SJCRH30 (cell line): ENCODE data around the gene KIRREL1. TPM values are rescaled to one million over a fixed set of nuclear protein-coding genes. Genes with fewer than 3 reads are reported as not detected.

ENCODE experiments used
- DNase-seq, 2 experiments: peaks; one replicate each; pipeline ENCODE4 v3.0.0-alpha.2; 2015 to 2020
- H3K27ac ChIP-seq: fragments of 250-450 bp; sonication (Bioruptor Pico); 2 replicates; pipeline ENCODE4 v1.5.1; 2020; ENCODE audit warnings: mild to moderate bottlenecking, moderate library complexity
- H3K27me3 ChIP-seq: fragments of 250-450 bp; sonication (Bioruptor Pico); 2 replicates; pipeline ENCODE4 v1.5.1; 2020; ENCODE audit warnings: mild to moderate bottlenecking, moderate library complexity
- H3K36me3 ChIP-seq: fragments of 250-450 bp; sonication (Bioruptor Pico); 2 replicates; pipeline ENCODE4 v1.5.1; 2020; ENCODE audit warnings: mild to moderate bottlenecking, moderate library complexity
- H3K4me1 ChIP-seq: fragments of 250-450 bp; sonication (Bioruptor Pico); 2 replicates; pipeline ENCODE4 v1.5.1; 2020; ENCODE audit warnings: mild to moderate bottlenecking, moderate library complexity
- H3K4me3 ChIP-seq: fragments of 250-450 bp; sonication (Bioruptor Pico); 2 replicates; pipeline ENCODE4 v1.5.1; 2020; ENCODE audit warnings: mild to moderate bottlenecking, moderate library complexity
- H3K9me3 ChIP-seq: fragments of 250-450 bp; sonication (Bioruptor Pico); replicated peaks from 2 replicates; pipeline ENCODE4 v1.5.1; 2020; ENCODE audit warnings: mild to moderate bottlenecking, moderate library complexity
- total RNA-seq: library from RNA; depleted of rRNA; stranded (reverse); fragments of >200 nt; shearing (Covaris generic); gene quantifications from 2 replicates; pipeline ENCODE4 v1.2.3, GENCODE V29; 2014

KIRREL1 gene
- total RNA-seq, 1 experiment from 2014 or later: 26.3 TPM

DNA sequence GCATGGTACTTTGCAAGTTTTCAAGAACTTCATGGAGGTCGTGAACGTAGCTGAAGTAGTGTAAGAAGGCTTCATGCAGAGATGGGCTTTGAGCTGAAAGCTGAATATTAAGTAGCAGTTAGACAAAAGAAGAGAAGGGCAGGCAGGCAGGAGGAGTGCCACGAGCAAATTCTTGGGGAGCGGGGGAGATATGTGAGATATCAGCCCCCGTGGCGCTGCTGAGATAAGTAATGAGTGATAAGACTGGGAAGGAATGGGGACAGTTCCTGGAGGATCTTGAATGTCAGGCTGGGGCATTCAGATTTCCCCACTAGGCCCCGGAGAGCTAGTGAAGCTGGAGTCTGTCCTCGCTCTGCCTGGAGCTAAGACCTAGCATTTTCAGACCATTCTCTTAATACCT, 27.9 kb upstream of the KIRREL1 start:
- H3K9me3 ChIP-seq: no peaks in the 10 kb centered on the region
- H3K27me3 ChIP-seq: no peaks in the 10 kb centered on the region; the same call in 1 of the 2 replicates
- no peak for DNase-seq
- H3K27ac ChIP-seq: no peak overlapping the region
- H3K36me3 ChIP-seq: no peaks in the 10 kb centered on the region
- no peaks in the 10 kb centered on the region for H3K4me1 ChIP-seq
- no peak overlapping the region for H3K4me3 ChIP-seq

GRCh38 chr1:157966031-157966537, 27.4 kb upstream of the KIRREL1 start:
- no peak overlapping the region for H3K4me3 ChIP-seq
- no peak overlapping the region for H3K27ac ChIP-seq
- no peaks in the 10 kb centered on the region for H3K27me3 ChIP-seq
- H3K4me1 ChIP-seq: no peaks in the 10 kb centered on the region
- no peaks in the 10 kb centered on the region for H3K36me3 ChIP-seq
- no peaks in the 10 kb centered on the region for H3K9me3 ChIP-seq
- no peak for DNase-seq

DNA sequence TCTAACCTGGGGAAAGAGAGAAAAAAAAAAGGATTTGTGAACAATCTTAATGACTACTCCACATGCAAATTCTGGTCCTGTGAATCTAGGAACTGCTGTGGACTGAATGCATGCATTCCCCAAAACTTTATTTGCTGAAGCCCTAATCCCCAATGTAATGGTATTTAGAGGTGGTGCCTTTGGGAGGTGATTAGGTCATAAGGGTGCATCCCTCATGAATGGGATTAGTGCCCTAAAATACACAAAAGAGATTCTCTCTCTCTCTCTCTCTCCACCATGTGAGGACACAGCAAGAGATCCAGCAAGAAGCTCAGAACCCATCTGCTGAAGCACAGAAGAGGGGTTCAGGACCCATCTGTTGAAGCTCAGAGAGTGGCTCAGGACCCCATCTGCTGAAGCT, 26.2 kb upstream of the KIRREL1 start:
- Histone ChIP-seq H3K27ac (no peak overlapping the region), H3K36me3 (no peaks in the 10 kb centered on the region), H3K4me3 (no peak overlapping the region), H3K27me3 (no peaks in the 10 kb centered on the region), H3K4me1 (no peaks in the 10 kb centered on the region), H3K9me3 (no peaks in the 10 kb centered on the region)
- DNase-seq: no peak

DNA sequence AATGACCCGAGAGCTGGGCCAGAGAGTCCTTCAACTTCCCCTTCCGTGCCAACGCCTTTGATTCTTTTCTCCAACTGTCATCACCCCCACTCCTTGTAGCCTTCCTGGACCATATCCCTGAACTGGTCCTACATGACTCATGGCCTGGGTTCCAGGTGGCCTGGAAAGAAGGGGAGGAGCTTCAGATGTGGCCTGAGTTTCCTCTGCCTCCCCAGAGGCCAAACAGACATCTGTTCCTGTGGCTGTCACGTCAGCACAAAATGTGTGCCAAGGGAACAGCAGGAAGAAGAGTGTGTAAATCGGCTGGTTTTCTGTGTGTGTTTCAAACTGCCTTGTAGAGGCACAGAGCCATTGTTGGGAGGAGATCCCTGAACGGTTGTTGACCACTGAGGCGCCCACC, 24.9 kb upstream of the KIRREL1 start:
- Histone ChIP-seq H3K27me3 (no peaks in the 10 kb centered on the region), H3K9me3 (no peaks in the 10 kb centered on the region), H3K4me3 (no peak overlapping the region), H3K36me3 (no peaks in the 10 kb centered on the region), H3K27ac (no peak overlapping the region), H3K4me1 (no peaks in the 10 kb centered on the region)
- DNase-seq: peak; percentile 8 to 12

- H3K36me3 ChIP-seq: no peaks in the 10 kb centered on the region
- H3K4me3 ChIP-seq: no peak overlapping the region
- H3K4me1 ChIP-seq: no peaks in the 10 kb centered on the region
- H3K9me3 ChIP-seq: no peaks in the 10 kb centered on the region
- DNase-seq: no peak
- no peak overlapping the region for H3K27ac ChIP-seq
- no peaks in the 10 kb centered on the region for H3K27me3 ChIP-seq
Observed at GRCh38 chr1:157968946-157969345, 24.5 kb upstream of the KIRREL1 start.

- no peaks in the 10 kb centered on the region for H3K9me3 ChIP-seq
- peak; percentile 39 to 72 for DNase-seq
- no peaks in the 10 kb centered on the region for H3K4me1 ChIP-seq
- no peaks in the 10 kb centered on the region for H3K27me3 ChIP-seq
- H3K4me3 ChIP-seq: no peak overlapping the region
- no peak overlapping the region for H3K27ac ChIP-seq
- H3K36me3 ChIP-seq: no peaks in the 10 kb centered on the region
Observed at GRCh38 chr1:157969697-157970485, 23.6 kb upstream of the KIRREL1 start.

DNA sequence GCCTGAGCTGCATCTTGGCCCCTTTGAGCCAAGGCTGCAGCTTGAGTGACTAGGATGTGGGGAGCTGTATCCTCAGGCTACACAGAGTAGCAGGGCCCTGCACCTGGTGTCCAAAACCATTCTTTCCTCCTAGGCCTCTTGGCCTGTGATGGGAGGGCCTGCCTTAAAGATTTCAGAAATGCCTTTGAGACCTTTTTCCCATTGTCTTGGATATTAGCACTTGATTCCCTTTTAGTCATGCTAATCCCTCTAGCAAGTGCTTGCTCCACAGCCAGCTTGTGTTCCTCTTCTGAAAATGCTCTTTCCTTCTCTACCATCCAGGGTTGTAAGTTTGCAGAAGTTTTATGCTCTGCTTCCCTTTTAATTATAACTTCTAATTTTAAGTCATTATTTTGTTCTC, 21.7 kb upstream of the KIRREL1 start:
- no peak overlapping the region for H3K27ac ChIP-seq
- no peaks in the 10 kb centered on the region for H3K4me1 ChIP-seq

GRCh38 chr1:157975228-157975950, 18.1 kb upstream of the KIRREL1 start:
- no peaks in the 10 kb centered on the region for H3K9me3 ChIP-seq
- H3K27me3 ChIP-seq: peaks cover 7% of the 10 kb centered on the region; the same call in 1 of the 2 replicates
- H3K27ac ChIP-seq: no peak overlapping the region
- H3K4me1 ChIP-seq: no peaks in the 10 kb centered on the region
- no peaks in the 10 kb centered on the region for H3K36me3 ChIP-seq
- DNase-seq: no peak
- H3K4me3 ChIP-seq: no peak overlapping the region

More for the DNA sequence above, 21.7 kb upstream of the KIRREL1 start:
- Histone ChIP-seq H3K36me3 (no peaks in the 10 kb centered on the region), H3K4me3 (no peak overlapping the region), H3K27me3 (peaks cover 2% of the 10 kb centered on the region; the same call in 1 of the 2 replicates), H3K9me3 (no peaks in the 10 kb centered on the region)
- DNase-seq: no peak

DNA sequence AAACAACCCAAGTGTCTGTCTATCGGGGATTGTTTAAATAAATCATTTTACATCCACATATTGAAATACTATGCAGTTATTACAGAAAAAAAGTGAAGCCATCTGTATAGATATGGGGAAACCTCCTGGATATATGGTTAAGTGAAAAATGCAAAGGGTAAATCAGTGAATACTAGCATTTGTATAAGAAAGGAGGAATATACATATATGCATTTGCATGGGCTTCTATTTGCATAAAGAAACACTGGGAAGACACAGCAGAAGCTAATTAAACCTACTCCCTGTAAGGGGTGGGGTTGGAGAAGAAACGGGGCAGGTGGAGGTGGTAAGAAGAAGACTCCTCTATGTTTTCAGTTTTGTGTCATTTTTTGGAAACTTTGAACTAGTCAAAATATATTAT, 16.6 kb upstream of the KIRREL1 start:
- H3K27me3 ChIP-seq: peaks cover 7% of the 10 kb centered on the region; the same call in 1 of the 2 replicates
- no peaks in the 10 kb centered on the region for H3K36me3 ChIP-seq
- no peak overlapping the region for H3K27ac ChIP-seq
- no peak overlapping the region for H3K4me3 ChIP-seq
- DNase-seq: no peak
- no peaks in the 10 kb centered on the region for H3K9me3 ChIP-seq
- no peaks in the 10 kb centered on the region for H3K4me1 ChIP-seq

- Histone ChIP-seq H3K27me3 (peaks cover 7% of the 10 kb centered on the region; the same call in 1 of the 2 replicates), H3K27ac (no peak overlapping the region), H3K9me3 (no peaks in the 10 kb centered on the region), H3K4me3 (no peak overlapping the region), H3K4me1 (no peaks in the 10 kb centered on the region), H3K36me3 (no peaks in the 10 kb centered on the region)
- DNase-seq: no peak
Observed at GRCh38 chr1:157978586-157979403, 14.7 kb upstream of the KIRREL1 start.

GRCh38 chr1:157982136-157982535, 11.3 kb upstream of the KIRREL1 start:
- H3K9me3 ChIP-seq: no peaks in the 10 kb centered on the region
- H3K4me3 ChIP-seq: no peak overlapping the region
- H3K4me1 ChIP-seq: no peaks in the 10 kb centered on the region
- no peaks in the 10 kb centered on the region for H3K36me3 ChIP-seq
- DNase-seq: no peak
- 0 out of 2 replicates have a peak, but pooled peaks cover 5% of the 10 kb centered on the region for H3K27me3 ChIP-seq
- H3K27ac ChIP-seq: no peak overlapping the region

- DNase-seq: no peak
- no peaks in the 10 kb centered on the region for H3K9me3 ChIP-seq
- no peak overlapping the region for H3K27ac ChIP-seq
- H3K36me3 ChIP-seq: no peaks in the 10 kb centered on the region
- H3K4me3 ChIP-seq: no peak overlapping the region
- H3K4me1 ChIP-seq: no peaks in the 10 kb centered on the region
- 0 out of 2 replicates have a peak, but pooled peaks cover 7% of the 10 kb centered on the region for H3K27me3 ChIP-seq
Observed at GRCh38 chr1:157983787-157984186, 9.7 kb upstream of the KIRREL1 start.

DNA sequence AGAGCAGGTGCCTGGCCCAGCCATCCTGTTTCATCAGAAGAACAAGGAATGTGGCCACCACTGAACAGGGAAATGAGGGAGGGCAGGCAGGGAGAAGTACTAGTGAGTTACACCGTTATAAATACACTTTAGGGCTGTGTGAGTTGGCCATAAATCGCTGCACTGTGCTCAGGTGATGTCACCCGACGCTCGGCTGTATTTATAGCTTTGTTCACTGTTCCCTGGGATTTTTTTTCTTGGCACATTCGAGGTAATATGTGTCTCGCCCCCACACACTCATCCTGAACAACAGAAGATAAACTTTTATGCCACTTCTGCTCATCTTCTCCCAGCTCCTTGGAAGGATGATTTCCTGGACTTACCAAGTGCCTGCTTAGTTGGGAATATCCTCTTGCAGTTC, 9.0 kb upstream of the KIRREL1 start:
- Histone ChIP-seq H3K27ac (no peak overlapping the region), H3K4me1 (no peaks in the 10 kb centered on the region), H3K36me3 (no peaks in the 10 kb centered on the region), H3K27me3 (0 out of 2 replicates have a peak, but pooled peaks cover 3% of the 10 kb centered on the region), H3K9me3 (no peaks in the 10 kb centered on the region), H3K4me3 (no peak overlapping the region)
- DNase-seq: no peak

DNA sequence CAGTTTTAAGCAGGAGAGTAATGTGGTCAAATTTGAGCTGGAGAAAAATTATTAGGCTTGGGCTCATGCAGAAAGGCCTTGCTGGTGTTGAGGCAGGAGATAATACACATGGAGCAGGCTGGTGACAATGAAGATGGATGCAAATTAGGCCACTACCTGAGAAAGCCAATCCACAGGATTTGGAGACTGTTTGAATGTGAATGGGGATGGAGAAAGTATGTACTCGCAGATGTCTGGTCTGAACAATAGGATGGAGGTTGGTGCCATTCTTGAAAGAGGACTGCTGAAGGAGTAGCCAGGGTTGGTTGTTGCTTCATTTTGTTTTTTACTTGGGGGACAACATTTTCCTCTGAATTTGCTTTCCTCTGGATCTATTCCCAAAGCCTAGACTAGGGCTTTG, 8.0 kb upstream of the KIRREL1 start:
- Histone ChIP-seq H3K4me1 (no peaks in the 10 kb centered on the region), H3K36me3 (no peaks in the 10 kb centered on the region), H3K4me3 (no peak overlapping the region), H3K9me3 (no peaks in the 10 kb centered on the region), H3K27me3 (0 out of 2 replicates have a peak, but pooled peaks cover 3% of the 10 kb centered on the region), H3K27ac (no peak overlapping the region)
- DNase-seq: no peak
